Naive thymus-derived CD8-positive, alpha-beta T cell (primary cell): ENCODE data around the gene GRIK4. TPM values are rescaled to one million over a fixed set of nuclear protein-coding genes. Genes with fewer than 3 reads are reported as not detected.
A peak's percentile ranks its signal among the peaks of the same experiment; 100 is the strongest.

Experiments used
- ATAC-seq, 2 donors: fragments of 150-1000 bp; cut with Tn5 transposase in 1 of 2; sonication (Bioruptor Pico), chemical (Tn5 transposase) in 1 of 2; 1 replicate in 1 of 2; 2 replicates in 1 of 2; pipeline ENCODE4 v1.10.0; 2021; ENCODE audit warnings: mild to moderate bottlenecking in 2 of 2, moderate library complexity in 2 of 2
- POLR2A ChIA-PET: fragments of 350-600 bp; sonication (Branson Sonifier 250); formaldehyde crosslinking; loops from one replicate; lab custom pipeline; 2021; ENCODE audit warnings: antibody characterized with exemption; lab: Charles Lee
- DNase-seq, 10 donors: peaks; one replicate each; pipeline versions ENCODE4 v3.0.0 to v3.0.0-alpha.2; 2020 to 2022
- H3K27ac Mint-ChIP-seq, 10 donors: one replicate each; pipeline ENCODE4 v1.8.0; 2020 to 2022; ENCODE audit warnings: mild to moderate bottlenecking in 10 of 10, mixed read lengths in 10 of 10, moderate library complexity in 4 of 10, inconsistent platforms in 1 of 10
- H3K27me3 Mint-ChIP-seq, 5 donors: one replicate each; pipeline ENCODE4 v1.8.0; 2021 to 2022; ENCODE audit warnings: mixed read lengths in 5 of 5
- H3K36me3 Mint-ChIP-seq, 3 donors: one replicate each; pipeline ENCODE4 v1.8.0; 2020 to 2022; ENCODE audit warnings: mixed read lengths in 3 of 3, mild to moderate bottlenecking in 2 of 3, inconsistent platforms in 1 of 3
- H3K4me1 Mint-ChIP-seq, 4 donors: one replicate each; pipeline ENCODE4 v1.8.0; 2021 to 2022; ENCODE audit warnings: mixed read lengths in 4 of 4
- H3K4me3 Mint-ChIP-seq, 10 donors: one replicate each; pipeline ENCODE4 v1.8.0; 2020 to 2022; ENCODE audit warnings: mild to moderate bottlenecking in 10 of 10, mixed read lengths in 10 of 10, moderate library complexity in 6 of 10, inconsistent platforms in 1 of 10
- H3K9me3 Mint-ChIP-seq, 9 donors: one replicate each; pipeline ENCODE4 v1.8.0; 2020 to 2022; ENCODE audit warnings: mixed read lengths in 9 of 9, mild to moderate bottlenecking in 3 of 9, inconsistent platforms in 1 of 9, moderate library complexity in 1 of 9
- polyA plus RNA-seq, 3 donors: library from polyadenylated mRNA; unstranded; fragments of 300-500 nt; fragmentation: Illumina TruSeq; gene quantifications; one replicate each; pipeline ENCODE4 v1.2.3, GENCODE V29; 2021
- total RNA-seq, 8 experiments: library from RNA in 2 of 8; stranded (reverse) in 2 of 8; gene quantifications; one replicate each; pipeline ENCODE4 v1.2.3 and lab custom pipeline; 2021 to 2026

GRIK4 gene
- total and polyA plus RNA-seq, 5 experiments from 2014 or later = not detected

DNA sequence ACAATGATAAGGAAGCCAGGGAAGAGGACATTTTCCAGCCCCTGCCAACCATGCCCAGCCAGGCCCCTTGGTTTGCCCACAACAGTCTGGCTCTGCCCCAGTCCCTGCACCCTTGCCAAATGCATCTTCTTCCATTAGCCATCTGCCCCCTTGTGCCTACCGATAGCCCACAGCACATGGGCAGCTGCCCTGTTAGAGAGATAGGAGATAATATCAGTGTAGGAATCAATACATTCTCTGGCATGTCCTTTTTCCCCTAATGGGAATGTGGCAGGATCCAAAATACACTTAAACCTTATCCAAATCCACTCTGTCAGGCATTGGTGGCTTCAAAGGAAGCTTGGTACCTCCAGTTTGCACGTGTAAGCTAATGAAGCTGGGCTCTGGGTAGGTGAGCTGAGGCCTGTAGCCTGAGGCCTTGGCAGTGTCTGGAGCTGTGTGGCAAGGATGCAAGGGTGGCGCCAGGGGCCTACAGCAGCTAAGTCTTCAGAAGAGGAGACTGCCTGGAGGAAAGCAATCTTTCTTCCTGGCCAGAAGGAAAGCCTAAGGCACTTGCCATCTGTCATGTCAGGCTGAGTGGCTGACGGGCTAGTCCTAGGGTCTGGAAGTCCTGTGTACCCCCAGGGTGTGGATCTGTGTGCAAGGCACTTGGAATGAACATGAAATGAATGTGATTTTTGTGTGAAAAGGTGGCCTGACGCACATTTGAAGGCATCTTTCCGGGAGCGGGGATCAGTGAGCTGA lies 348.2 kb downstream of the GRIK4 start:
- H3K27ac Mint-ChIP-seq = no peak overlapping the region
- H3K9me3 Mint-ChIP-seq = no peaks in the 10 kb centered on the region
- no peak overlapping the region for H3K4me3 Mint-ChIP-seq
- POLR2A ChIA-PET = no interaction called here
- H3K4me1 Mint-ChIP-seq = no peaks in the 10 kb centered on the region
- no peak for DNase-seq
- no peaks in the 10 kb centered on the region for H3K36me3 Mint-ChIP-seq
- ATAC-seq = no peak
- H3K27me3 Mint-ChIP-seq = peaks cover 2 to 17% (median 11%) of the 10 kb centered on the region in 5 donors

DNA sequence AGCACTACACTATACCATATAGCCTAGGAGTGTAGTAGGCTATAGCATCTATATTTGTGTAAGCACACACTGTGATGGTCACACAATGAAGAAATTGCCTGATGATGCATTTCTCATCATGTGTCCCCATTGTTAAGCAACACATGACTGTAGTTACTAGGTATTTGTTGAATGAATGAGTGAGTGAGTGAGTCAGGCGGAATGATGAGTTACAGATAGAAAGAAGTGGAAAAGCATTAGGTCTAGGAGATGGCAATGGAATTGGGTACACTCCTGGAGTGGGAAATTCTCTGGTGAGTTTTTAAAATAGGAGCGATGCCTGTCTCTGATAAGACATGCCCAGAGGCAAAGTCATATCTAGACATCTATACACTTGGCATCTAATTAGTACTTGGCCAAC lies 351.8 kb downstream of the GRIK4 start:
- Mint-ChIP-seq H3K9me3 (no peaks in the 10 kb centered on the region), H3K4me1 (peaks cover 0 to 14% (median 0%) of the 10 kb centered on the region in 4 donors), H3K36me3 (no peaks in the 10 kb centered on the region), H3K4me3 (no peak overlapping the region), H3K27ac (peak overlapping the region in 1 of 10 donors; percentile 1), H3K27me3 (peaks cover 4 to 18% (median 14%) of the 10 kb centered on the region in 5 donors)
- no peak for ATAC-seq
- POLR2A ChIA-PET = no interaction called here
- DNase-seq = no peak

DNA sequence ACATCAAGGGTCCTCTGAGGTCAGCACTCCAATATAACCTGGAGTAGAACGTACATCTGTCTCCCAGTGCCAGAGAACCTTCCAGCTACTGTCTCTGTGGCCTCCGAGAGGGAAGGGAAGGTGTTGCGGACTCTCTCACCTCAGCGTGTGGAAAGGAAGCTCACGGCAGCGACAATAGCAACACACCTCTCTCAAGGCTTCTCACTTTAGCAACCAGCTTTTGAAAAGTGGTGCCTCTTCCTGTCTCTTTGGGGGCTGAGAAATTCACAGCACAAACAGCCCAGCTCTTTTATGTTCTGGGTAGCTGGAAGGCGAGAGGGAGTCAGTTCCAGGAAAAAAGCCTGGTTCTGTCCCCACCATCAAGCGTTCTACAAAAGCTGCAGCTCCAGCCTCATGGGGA lies 355.5 kb downstream of the GRIK4 start:
- Mint-ChIP-seq H3K4me1 (peaks cover 0 to 26% (median 0%) of the 10 kb centered on the region in 4 donors), H3K27ac (peak overlapping the region in 1 of 10 donors; percentile 71), H3K4me3 (peak overlapping the region in 1 of 10 donors; percentile 14), H3K9me3 (peaks cover 0 to 2% (median 0%) of the 10 kb centered on the region in 9 donors), H3K36me3 (no peaks in the 10 kb centered on the region), H3K27me3 (peaks cover 8 to 48% (median 17%) of the 10 kb centered on the region in 5 donors)
- POLR2A ChIA-PET = no interaction called here
- no peak for ATAC-seq
- DNase-seq = peak in 1 of 10 donors; percentile 21

DNA sequence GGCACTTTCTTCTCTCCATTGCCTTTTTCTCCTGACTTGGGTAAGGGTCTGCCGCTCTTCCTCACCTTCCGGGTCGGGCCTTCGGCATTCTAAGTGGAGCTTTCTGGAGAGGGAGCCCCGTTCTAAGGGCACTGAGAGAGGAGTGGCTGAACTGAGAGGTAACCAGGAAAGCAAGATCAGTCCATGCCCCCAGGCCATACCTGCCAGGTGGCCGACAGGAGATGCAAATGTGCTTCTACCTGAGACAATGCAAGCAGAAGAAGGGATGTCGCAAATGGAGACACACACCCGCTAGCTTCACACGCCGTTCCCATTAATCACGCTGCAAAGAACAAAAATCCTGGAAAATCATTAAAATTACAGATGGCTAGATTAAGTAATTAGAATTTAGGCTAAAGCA lies 356.0 kb downstream of the GRIK4 start:
- H3K36me3 Mint-ChIP-seq = no peaks in the 10 kb centered on the region
- peaks cover 8 to 52% (median 14%) of the 10 kb centered on the region in 5 donors for H3K27me3 Mint-ChIP-seq
- H3K4me1 Mint-ChIP-seq = peaks cover 0 to 26% (median 0%) of the 10 kb centered on the region in 4 donors
- ATAC-seq (no peak), DNase-seq (no peak)
- peaks cover 0 to 2% (median 0%) of the 10 kb centered on the region in 9 donors for H3K9me3 Mint-ChIP-seq
- H3K27ac Mint-ChIP-seq = peak overlapping the region in 1 of 10 donors; percentile 71
- peak overlapping the region in 1 of 10 donors; percentile 14 for H3K4me3 Mint-ChIP-seq
- POLR2A ChIA-PET = no interaction called here

DNA sequence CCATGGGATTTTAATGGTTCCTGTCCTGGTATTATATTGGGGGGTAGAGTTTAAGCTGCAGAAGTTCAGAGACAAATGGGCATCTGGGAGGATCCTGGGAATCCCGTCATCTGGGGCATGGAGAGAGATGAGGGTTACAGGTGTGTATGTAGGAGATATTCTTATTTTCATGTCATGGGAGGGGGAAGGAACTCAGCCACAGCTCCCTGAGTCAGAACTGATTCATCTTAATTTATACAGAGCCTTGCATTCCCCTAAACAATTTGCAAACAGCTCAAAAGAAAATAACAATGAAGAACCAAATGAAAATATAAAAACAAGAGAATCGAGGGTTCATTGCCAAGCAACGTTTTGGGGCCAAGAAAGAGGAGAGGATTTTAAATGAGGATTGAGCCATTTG lies 356.4 kb downstream of the GRIK4 start:
- DNase-seq = no peak
- H3K36me3 Mint-ChIP-seq = no peaks in the 10 kb centered on the region
- peak overlapping the region in 1 of 10 donors; percentile 71 for H3K27ac Mint-ChIP-seq
- peak overlapping the region in 1 of 10 donors; percentile 34 for H3K4me3 Mint-ChIP-seq
- H3K4me1 Mint-ChIP-seq = peaks cover 0 to 26% (median 0%) of the 10 kb centered on the region in 4 donors
- ATAC-seq = no peak
- H3K27me3 Mint-ChIP-seq = peaks cover 10 to 56% (median 17%) of the 10 kb centered on the region in 5 donors
- POLR2A ChIA-PET = no interaction called here
- peaks cover 0 to 2% (median 0%) of the 10 kb centered on the region in 9 donors for H3K9me3 Mint-ChIP-seq

DNA sequence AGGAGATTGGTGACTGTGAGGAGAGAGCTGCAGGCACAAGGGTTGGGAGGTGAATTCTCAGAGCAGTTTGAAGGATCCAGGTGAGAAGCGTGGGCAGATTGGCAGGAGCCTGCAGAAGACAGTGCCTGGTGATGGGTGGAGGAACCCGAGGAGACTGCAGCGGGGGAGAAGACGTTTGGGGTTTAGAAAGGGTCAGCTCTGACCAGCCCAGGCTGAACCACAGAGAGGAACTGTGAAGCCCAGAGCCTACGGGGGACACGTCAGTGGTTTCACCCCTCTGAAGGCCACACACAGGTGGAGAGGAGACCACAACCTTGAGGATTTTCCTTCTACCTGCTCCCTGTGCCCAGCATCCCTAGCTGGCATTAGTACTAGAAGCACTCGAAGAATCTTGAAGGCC lies 357.5 kb downstream of the GRIK4 start:
- DNase-seq = no peak
- peaks cover 0 to 26% (median 0%) of the 10 kb centered on the region in 4 donors for H3K4me1 Mint-ChIP-seq
- POLR2A ChIA-PET = no interaction called here
- peaks cover 0 to 2% (median 0%) of the 10 kb centered on the region in 9 donors for H3K9me3 Mint-ChIP-seq
- H3K4me3 Mint-ChIP-seq = peak overlapping the region in 1 of 10 donors; percentile 0
- no peaks in the 10 kb centered on the region for H3K36me3 Mint-ChIP-seq
- no peak for ATAC-seq
- H3K27ac Mint-ChIP-seq = peak overlapping the region in 2 of 10 donors; percentile 10 to 74
- H3K27me3 Mint-ChIP-seq = peaks cover 12 to 66% (median 20%) of the 10 kb centered on the region in 5 donors

DNA sequence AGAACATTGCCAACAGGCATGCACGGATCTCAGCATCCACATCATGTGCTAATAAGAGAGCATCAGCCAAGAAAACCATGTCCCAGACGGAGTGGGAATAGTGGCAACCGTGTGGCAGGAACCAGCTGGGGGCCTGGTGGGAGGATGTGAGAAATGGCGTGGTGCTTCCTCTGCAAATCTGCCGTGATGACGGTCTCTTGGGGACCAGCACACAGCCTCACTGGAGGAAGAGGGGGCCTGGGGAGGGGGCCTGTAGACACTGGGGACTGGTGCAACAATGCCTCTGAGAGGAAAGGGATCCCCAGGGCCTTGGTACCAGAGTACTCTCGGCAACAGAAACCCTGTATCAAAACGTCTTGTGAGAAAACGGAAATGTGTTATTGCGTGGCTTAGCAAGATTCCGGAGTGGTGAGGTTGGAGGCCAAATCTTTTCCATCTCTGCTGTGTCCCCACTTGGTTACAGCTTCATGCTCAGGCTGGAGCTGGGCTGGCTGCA lies 358.0 kb downstream of the GRIK4 start:
- ATAC-seq (no peak), DNase-seq (no peak)
- Mint-ChIP-seq H3K4me1 (peaks cover 0 to 26% (median 0%) of the 10 kb centered on the region in 4 donors), H3K4me3 (no peak overlapping the region), H3K9me3 (peaks cover 0 to 2% (median 0%) of the 10 kb centered on the region in 9 donors), H3K36me3 (no peaks in the 10 kb centered on the region), H3K27me3 (peaks cover 12 to 66% (median 20%) of the 10 kb centered on the region in 5 donors), H3K27ac (peak overlapping the region in 1 of 10 donors; percentile 74)
- POLR2A ChIA-PET = no interaction called here

DNA sequence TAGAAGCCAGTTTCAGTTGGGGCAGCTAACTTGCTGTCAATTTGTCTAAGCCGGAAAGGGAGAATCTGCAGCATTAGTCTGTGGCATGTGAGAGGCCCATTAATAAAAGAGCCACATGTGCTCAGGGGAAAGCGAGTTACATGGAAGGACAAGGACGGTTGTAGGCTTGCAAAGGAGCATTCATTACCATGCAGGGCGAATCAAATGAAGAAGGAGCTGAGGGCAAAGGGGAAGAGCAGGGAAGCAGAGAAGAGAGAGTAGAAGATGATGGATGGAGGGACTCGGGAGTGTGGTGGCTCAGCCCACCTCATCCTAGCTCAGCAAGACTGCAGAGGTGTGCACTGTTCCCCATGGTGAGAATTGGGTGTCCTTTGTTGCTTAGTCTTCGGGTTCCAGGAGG lies 359.6 kb downstream of the GRIK4 start:
- DNase-seq (no peak), ATAC-seq (no peak)
- Mint-ChIP-seq H3K4me3 (no peak overlapping the region), H3K27me3 (peaks cover 12 to 66% (median 20%) of the 10 kb centered on the region in 5 donors), H3K36me3 (no peaks in the 10 kb centered on the region), H3K27ac (no peak overlapping the region), H3K9me3 (peaks cover 0 to 9% (median 0%) of the 10 kb centered on the region in 9 donors), H3K4me1 (peaks cover 0 to 21% (median 0%) of the 10 kb centered on the region in 4 donors)
- POLR2A ChIA-PET = no interaction called here

DNA sequence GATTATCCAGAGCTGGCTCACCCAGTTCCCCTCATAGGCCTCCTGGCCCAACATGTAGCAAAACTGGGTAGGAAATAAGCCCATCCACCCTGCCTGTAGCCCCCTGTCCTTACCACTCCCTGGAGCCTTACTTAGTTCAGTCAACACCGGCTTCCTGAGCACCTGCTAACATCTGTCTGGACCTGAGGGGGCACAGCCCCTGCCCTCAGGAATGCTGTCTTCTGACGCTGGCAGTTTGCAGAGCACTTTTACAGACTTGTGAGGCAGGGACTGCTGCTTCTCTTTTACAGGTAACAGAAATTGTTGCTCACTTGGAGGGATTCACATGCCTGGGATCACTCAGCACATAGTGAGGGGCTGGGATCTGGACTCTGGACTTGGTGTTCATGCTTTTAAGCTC lies 360.4 kb downstream of the GRIK4 start:
- Mint-ChIP-seq H3K36me3 (no peaks in the 10 kb centered on the region), H3K27me3 (peaks cover 12 to 66% (median 20%) of the 10 kb centered on the region in 5 donors)
- DNase-seq = no peak

DNA sequence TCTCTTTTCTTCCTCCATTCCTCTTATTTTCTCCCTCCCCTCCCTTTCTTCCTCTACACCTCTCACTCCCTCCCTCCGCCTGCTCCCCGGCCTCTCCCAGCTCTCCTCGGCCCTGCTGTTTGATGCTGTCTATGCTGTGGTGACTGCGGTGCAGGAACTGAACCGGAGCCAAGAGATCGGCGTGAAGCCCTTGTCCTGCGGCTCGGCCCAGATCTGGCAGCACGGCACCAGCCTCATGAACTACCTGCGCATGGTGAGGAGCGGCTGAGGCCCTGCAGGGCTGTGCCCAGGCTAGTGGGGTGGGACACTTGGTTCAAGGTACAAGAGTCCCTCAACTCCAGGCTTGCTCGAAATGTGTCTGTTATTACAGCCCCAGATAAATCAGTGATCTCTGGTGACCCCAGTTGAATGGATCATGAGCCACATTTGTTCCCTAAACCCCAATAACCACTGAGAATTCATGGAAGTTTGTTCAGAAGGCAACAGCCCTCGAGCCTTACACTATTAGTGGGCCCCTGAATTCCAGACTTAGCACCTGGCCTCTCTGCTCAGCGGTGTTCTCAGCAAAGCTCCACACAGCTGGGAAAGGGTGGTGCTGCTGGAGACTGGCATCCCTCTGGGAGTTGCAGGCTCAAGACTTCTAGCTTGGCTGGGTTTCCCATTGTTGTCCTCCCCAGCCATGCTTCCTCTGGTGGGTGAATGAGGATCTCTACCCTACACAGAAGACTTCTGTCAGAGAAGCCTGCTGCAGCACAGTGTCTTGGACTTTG lies 362.6 kb downstream of the GRIK4 start:
- POLR2A ChIA-PET = no interaction called here
- ATAC-seq (no peak), DNase-seq (no peak)
- H3K9me3 Mint-ChIP-seq = peaks cover 0 to 13% (median 1%) of the 10 kb centered on the region in 9 donors
- peaks cover 0 to 7% (median 0%) of the 10 kb centered on the region in 4 donors for H3K4me1 Mint-ChIP-seq
- no peak overlapping the region for H3K27ac Mint-ChIP-seq
- no peaks in the 10 kb centered on the region for H3K36me3 Mint-ChIP-seq
- no peak overlapping the region for H3K4me3 Mint-ChIP-seq
- peaks cover 6 to 48% (median 18%) of the 10 kb centered on the region in 5 donors for H3K27me3 Mint-ChIP-seq

More for the DNA sequence above, 360.4 kb downstream of the GRIK4 start:
- no peak overlapping the region for H3K27ac Mint-ChIP-seq
- H3K4me3 Mint-ChIP-seq = no peak overlapping the region
- H3K4me1 Mint-ChIP-seq = peaks cover 0 to 21% (median 0%) of the 10 kb centered on the region in 4 donors
- peaks cover 0 to 13% (median 1%) of the 10 kb centered on the region in 9 donors for H3K9me3 Mint-ChIP-seq
- no peak for ATAC-seq
- POLR2A ChIA-PET = no interaction called here

DNA sequence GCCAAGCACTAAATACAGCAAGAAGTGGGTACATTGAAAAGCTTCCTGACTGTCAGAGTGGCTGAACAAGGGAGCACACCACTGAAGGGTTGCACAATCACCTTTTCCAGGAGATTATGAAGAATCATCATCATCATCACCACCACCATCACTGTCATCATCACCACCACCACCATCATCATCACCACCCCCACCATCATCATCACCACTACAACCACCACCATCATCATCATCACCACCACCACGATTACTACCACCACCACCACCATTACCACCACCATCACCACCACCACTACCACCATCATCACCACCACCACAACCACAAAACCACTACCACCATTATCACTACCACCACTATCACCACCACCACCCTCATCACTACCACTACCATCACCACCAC lies 364.4 kb downstream of the GRIK4 start:
- Mint-ChIP-seq H3K9me3 (peaks cover 0 to 13% (median 1%) of the 10 kb centered on the region in 9 donors), H3K27me3 (peaks cover 9 to 36% (median 16%) of the 10 kb centered on the region in 5 donors), H3K4me1 (no peaks in the 10 kb centered on the region), H3K4me3 (peak overlapping the region in 1 of 10 donors; percentile 11), H3K36me3 (no peaks in the 10 kb centered on the region), H3K27ac (peak overlapping the region in 1 of 10 donors; percentile 8)
- DNase-seq (no peak), ATAC-seq (no peak)
- POLR2A ChIA-PET = no interaction called here

DNA sequence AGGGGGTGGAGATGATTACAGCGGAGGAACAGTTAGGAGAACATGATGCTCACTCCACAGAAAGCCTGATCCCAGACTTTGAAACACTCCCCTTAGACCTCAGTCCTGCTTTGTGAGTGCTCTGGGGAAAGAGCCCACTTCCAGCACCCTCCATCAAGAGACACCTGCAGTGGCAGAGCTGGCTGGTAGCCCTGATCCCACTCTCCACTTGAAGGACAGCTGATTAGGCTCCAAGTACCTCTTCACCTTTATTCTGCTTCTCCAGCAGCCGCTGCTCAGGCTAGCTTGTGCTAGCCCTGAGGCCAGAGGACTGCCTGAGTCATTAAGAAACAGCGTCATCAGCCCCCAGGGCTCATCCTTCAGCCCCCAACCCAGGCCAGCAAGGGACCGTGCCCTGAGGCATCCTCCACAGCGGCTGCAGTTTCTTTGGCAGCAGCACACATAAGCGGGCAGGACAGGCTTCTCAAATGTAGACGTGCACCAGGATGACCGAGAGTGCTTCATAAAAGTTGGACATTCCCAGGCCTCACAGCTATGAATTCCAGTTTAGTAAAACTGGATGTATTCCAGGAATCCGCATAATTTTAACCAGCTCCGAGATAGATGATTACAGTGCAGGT lies 366.3 kb downstream of the GRIK4 start:
- no peak overlapping the region for H3K27ac Mint-ChIP-seq
- H3K4me1 Mint-ChIP-seq = no peaks in the 10 kb centered on the region
- POLR2A ChIA-PET = no interaction called here
- no peaks in the 10 kb centered on the region for H3K36me3 Mint-ChIP-seq
- H3K4me3 Mint-ChIP-seq = no peak overlapping the region
- H3K27me3 Mint-ChIP-seq = peaks cover 9 to 26% (median 10%) of the 10 kb centered on the region in 5 donors
- H3K9me3 Mint-ChIP-seq = peaks cover 0 to 13% (median 1%) of the 10 kb centered on the region in 9 donors
- ATAC-seq (no peak), DNase-seq (no peak)
